ENCODE results near the gene CYRIA.

DNA sequence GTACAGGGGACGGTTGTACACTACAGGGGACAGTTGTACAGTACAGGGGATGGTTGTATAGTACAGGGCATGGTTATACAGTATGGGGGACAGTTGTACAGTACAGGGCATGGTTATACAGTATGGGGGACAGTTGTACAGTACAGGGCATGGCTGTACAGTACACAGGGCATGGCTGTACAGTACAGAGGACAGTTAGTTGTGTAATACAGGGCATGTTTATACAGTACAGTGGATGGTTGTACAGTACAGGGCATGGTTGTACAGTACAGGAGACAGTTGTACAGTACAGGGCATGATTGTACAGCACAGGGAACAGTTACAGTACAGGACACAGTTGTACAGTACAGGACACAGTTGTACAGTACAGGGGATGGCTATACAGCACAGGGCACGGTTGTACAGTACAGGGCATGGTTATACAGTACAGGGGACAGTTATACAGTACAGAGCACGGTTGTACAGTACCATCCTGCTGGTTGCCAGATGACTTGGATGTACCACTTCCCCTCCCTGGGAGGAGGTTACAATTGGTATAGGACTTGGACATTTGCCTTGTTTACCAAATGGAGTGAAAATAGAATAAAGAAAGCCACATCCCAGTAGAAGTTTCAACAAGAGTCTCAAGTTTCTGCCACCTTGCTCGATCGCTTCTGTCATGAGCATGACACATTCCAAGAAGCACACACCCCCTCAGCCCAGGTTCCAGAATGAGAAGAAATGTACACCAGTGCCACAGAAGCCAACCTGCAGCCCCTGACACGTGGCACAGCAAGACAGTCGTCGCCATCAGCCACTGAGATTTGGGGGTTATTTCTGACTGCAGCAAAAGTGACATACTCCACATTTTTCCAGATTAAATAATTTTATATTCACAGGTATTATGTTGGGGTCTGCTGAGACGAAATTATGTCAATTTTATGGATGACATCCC, 16.0 kb downstream of the CYRIA start:
- TF ChIP-seq, protein P1, sequence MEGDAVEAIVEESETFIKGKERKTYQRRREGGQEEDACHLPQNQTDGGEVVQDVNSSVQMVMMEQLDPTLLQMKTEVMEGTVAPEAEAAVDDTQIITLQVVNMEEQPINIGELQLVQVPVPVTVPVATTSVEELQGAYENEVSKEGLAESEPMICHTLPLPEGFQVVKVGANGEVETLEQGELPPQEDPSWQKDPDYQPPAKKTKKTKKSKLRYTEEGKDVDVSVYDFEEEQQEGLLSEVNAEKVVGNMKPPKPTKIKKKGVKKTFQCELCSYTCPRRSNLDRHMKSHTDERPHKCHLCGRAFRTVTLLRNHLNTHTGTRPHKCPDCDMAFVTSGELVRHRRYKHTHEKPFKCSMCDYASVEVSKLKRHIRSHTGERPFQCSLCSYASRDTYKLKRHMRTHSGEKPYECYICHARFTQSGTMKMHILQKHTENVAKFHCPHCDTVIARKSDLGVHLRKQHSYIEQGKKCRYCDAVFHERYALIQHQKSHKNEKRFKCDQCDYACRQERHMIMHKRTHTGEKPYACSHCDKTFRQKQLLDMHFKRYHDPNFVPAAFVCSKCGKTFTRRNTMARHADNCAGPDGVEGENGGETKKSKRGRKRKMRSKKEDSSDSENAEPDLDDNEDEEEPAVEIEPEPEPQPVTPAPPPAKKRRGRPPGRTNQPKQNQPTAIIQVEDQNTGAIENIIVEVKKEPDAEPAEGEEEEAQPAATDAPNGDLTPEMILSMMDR (IDR thresholded peaks at IDR 0.05; ENCODE audit: insufficient read depth, low read length, poor library complexity, severe bottlenecking) = no peak
- TF ChIP-seq EZH2phosphoT487 (conservative IDR thresholded peaks at IDR 0.05; ENCODE audit: low read length) = no peak
